ENCODE measurements around the gene RPS6KA2. TPM values are rescaled to one million over a fixed set of nuclear protein-coding genes. Genes with fewer than 3 reads are reported as not detected.

The RPS6KA2 gene
- total RNA-seq, 1 donor from 2014 or later = 2.4 TPM

DNA sequence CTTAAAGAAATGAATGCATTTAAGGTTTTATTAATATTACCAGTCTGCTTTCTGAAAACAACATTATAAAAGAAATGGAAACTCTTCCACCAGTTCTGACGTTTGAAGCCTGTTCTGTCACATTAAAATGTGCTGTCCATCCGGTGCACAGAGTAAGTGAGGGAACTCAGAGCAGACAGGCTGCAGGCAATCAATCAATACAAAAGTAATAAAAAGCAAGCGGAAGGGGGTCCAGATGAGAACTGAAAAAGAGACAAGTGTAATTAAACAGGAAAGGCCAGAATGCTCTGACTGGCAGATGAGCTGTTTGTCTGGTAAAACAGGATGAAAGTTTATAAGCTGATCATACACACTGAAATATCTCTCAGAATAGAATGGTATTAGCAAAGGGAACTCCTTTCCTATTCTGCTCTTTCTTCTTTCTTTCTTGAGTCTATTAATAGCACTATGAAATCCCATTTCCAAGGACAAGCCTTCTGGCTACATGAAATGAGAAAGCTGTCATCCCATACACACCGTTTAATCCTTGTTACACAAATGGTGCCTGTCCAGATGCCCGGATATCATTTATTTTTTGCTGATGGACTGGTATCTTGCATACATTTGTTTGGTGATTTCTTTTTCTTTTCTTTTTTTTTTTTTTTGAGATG, 134.8 kb downstream of the RPS6KA2 start:
- intact Hi-C loops (cut with micrococcal nuclease) = no loop called here

DNA sequence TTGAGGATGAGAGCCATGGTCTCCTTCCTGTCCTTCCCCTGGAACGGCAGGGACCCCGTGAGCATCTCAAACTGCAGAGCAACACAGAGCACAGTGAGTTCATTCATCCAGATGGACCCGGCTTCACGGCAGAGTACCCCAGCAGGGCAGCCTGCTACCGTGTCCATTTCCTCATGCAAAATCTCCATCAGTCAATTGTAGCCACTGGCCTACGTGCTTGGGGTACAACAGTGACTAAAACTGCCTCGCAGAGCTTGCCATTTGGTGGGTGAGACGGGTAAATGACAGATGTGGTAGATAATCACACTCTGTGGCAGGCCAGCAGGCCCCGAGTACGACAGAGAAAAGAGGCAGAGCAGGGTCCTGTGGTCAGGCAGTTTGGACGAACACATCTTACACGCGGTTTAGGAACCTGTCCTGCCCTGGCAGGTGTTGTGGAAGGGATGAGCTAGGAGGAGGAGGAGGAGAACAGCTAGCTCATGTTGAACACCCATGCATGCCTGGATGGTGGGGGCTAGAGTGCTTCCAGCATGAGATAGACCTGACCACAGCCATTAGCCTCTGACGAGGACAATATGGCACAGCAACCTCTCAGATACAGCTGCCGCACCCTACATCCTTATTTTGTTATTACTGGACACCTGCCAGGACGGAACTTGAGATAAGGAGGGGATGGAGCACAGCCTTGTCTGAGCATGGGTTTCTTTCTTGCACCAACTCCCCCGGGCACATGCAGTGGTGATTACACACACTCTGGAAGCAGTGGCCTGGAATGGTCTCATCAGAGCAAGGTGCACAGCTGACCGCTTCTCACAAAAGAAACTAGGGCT, 136.2 kb downstream of the RPS6KA2 start:
- intact Hi-C loops (cut with micrococcal nuclease) = no loop called here

DNA sequence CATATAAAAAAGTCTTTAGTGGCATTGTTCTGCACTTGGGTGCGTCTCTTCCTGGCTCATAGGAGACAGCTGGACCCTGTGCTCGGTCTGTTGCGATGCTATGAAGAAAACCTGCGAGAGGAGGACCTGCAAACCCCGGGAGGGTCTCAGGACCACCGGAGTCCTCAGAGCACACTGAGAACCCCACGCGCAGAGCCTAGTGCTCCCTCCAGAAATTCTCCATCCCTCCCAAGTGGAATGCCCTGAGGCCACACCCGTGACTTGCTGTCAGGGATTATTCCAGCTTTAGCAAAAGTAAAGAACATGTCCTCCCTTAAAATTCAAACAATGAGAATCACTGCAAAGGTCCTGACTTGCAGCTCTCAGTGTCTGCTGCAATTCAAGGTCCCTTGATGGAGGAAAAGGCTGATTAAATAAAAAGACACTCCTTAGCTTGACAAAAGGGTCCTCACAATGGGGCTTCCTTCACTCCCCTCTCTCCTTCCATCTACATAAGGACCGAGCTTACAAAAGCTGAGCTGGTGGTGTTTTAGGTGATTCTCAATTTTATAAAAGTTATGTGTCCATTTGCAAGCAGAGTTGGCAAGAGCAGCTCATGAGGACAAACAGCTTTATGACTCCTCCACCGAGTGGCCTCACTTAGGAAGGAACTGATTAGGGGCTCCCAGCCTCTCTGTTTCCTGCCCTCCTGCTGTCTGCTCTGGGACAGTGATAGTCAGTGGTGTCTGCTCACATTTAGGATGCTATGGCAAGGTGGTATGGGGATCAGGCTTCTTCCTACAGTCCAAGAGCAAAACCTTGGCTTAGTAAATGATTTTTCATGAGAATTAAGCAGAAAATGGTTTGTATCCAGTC, 137.5 kb downstream of the RPS6KA2 start:
- intact Hi-C loops (cut with micrococcal nuclease) = no loop called here

DNA sequence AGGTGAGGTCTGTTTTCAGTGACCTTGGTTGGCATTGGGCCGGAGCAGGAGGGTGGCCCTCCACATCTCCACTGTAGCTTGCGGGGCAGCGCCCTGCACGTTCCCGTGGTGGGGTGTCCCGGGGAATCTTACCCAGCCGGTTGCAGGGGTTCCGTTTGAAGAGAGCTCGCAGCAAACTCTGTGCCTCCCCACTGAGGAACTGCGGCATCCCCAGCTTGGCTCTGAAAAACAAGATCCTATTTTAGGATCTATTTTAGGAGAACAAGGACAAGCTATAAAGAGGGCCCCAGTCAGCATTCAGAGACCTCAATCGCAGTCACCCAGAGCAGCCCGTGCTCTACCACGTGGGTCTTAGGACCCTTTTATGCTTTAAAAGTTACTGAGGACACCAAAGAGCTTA, 138.3 kb downstream of the RPS6KA2 start:
- intact Hi-C loops (cut with micrococcal nuclease) = loop anchor here (1.0 kb wide), 4 partner anchors 53 to 155 kb away; partner anchors contain the start of gene RPS6KA2

DNA sequence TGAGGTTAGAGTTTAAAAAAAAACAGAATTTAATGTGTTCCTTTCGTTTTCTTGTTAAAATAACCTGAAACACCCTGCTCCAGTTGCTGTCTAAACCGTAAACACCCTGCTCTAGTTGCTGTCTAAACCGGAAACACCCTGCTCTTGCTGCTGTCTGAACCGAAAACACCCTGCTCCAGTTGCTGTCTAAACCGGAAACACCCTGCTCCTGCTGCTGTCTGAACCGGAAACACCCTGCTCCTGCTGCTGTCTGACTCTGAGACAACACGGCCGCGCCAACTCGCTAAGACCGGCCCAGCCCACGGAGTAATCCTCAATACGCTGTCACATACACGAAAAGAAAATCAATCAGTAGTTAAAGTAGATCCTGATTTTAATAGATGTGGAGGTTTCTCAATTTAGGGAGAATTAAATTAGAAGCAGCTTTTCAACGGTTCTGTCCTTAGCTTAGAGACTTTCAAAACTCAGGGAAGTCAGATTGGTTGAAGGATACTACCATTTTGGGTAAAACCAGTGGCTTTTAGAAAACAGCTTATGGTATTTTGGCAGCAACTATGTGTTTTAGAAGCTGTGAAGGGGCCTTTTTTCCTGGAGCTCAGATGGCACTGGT, 138.9 kb downstream of the RPS6KA2 start:
- intact Hi-C loops (cut with micrococcal nuclease) = loop anchor here (1.0 kb wide), 4 partner anchors 53 to 155 kb away; partner anchors contain the start of gene RPS6KA2

DNA sequence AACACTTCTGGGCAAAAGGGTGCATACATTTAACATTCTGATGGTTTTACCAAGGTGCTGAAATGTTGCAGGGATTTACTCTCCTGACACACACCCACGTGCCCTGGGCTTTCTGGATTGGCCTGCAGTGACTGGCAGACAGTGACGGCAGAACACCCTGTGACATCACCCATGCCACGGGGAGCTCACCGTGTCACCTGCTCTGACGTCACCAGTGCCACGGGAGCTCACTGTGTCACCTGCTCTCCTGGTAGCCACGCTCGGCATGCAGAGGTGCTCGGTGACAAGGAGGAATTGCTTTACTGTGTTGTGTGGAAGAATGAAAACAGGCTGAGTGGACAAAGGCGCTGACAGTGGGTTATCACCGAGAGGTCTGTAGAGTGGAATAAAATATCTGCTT, 139.9 kb downstream of the RPS6KA2 start:
- intact Hi-C loops (cut with micrococcal nuclease) = no loop called here

DNA sequence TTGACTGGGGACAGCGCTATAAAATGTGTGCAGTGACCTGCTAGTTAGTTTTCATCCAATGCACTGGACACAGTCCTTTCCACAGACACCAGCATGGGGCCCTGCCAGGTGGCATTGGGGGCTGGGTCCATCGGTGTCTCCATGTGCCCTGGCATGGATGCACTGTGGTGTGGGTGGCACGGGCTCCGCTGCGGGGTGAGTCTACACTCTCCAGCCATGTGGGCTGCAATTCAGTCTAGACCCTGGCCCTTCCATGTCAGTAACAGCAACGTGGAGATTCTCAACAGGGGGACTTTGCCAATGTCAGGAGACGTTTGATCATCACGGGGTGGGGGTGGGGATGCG, 140.5 kb downstream of the RPS6KA2 start:
- intact Hi-C loops (cut with micrococcal nuclease) = no loop called here

DNA sequence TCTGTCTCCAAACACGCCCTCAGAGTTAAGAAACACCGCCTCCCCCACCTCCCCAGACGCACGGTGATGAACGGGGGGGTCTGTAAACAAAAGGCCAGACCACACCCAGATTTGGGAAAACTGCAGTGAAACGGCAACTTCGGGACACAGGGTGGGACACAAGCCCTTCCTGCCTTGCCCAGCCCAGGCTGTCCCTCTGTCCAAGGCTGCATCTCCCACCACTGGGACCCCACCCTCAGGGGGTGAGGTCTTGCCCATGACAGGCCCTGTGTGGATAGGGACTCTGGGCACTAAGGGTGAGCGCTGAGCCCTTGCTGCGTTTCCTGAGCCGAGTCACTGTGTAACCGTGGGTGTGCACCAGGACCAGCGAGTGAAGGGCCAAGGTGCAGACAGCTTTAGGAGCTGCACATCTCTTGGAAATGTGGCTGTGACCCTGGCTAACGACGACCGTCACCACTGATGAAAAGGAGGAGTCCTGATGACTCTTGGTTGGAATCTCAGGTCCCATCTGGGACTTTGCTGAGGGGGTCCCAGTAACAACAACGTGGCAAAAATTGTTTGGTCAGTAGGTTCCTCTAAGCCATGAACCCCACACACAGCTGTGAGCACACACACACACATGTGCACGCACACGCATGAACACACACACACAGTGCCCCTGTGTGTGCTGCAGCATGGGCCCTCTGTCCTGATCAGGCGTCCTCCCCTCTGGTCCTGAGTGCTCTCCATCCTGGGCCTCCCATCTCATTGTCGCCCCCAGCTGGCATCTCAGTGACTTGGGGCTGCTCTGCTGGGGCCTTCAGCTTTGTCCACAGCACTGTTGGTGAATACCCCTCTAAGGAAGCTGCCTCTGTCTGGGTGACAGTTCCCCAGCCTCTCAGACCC, 141.2 kb downstream of the RPS6KA2 start:
- intact Hi-C loops (cut with micrococcal nuclease) = no loop called here

DNA sequence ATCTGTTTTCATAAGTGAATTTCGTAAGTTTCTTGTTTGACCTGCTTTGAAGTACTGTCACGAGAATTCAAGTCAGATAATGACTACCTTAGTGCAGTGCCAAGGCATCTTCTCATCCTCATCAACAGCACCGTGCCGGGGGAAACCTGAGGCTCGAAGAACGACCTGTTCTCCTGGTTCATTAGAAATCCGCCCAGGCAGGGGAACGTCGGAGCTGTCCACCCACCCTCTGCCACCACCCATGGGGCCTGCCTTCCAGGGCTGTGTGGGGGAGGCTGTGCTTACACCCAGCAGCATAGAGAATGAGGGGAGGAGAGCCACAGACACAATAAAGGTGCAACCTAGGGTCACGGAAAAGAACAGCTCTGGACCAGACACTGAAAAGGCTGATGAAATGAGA, 142.2 kb downstream of the RPS6KA2 start:
- intact Hi-C loops (cut with micrococcal nuclease) = no loop called here

DNA sequence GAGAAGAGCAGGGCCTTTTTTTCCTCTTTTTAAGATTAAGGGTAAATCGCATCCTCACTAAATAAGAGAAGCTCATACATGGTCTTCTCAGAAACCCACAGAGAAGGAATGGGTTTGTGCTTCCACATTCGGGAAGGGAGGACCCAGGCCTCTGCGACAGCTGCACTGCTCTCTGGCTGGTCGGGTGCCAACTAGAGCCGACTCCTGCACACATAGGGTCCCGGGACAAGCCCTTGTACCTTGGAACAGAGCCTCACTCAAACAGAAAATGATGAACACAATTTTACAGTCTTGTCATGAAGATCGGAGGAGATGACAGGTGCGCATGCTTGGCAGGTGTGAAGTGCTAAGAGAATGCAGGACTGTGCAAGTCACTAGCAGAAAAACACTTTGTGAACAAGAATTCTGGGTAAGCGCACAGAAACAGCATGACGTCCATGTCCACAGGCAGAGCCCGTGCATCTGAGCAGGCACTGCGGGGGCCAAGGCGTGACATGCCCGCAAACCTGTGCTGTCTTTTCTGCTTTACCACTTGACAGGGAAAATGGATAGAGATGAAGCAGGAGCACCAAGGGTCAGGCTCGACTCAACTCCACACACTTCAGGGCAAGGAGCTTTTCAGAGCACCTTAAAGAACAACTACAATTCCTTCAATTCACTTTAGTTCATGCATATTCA, 143.3 kb downstream of the RPS6KA2 start:
- intact Hi-C loops (cut with micrococcal nuclease) = no loop called here

DNA sequence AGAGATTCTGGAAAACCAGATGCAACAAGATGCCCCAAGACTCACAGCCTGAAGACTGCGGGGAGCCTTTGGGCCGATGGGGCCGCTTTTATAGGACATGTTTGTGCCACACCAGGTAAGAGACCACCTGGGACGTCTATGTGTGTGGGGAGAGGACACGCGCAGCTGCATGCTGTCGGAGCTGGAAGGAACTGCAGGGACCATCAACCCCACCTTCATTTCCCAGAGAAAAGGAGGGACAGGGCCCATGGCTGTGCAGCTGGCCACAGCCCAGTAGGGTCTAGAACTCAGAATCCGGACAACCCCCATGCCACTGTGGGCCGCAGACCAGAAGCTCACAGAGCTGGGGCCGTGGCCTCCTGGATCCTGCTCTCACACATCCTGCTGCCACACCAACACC, 144.0 kb downstream of the RPS6KA2 start:
- intact Hi-C loops (cut with micrococcal nuclease) = no loop called here

DNA sequence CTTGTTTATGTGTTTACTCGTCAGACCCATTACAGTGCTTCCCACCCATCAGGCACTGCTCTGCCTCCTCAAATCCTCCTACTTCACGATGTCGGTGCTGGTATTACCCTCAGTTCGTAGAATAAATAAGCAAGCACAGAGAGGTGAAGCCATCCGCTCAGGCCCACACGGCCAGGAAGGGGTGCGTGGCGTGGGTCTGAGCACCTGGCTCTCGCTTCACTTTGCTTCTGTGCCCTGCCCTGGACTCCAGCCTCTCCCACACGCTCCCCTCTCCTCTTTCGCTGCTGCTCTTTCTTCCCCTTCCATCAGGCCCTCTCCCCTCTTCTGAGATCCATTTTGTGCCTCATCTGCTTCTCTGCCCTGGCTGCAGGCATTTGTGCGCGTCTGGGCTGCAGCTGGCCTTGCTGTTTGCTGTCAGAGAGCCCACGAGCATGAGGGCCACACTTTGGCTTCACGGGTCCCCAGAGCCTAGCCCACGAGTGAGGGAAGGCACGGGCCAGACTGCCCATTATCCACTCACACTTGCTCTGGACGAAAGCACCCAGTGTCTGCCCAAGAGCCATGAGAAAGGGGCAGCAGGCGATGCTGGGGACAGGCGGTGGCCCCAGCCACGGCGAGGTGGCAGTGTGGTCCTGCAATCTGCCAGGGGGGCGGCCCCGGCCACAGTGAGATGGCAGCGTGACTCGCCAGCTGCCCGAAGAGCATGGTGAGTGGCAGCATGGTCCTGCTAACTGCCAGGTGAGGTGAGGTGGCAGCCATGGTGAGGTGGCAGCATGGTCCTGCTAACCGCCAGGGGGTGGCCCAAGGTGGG, 148.1 kb downstream of the RPS6KA2 start:
- intact Hi-C loops (cut with micrococcal nuclease) = no loop called here

DNA sequence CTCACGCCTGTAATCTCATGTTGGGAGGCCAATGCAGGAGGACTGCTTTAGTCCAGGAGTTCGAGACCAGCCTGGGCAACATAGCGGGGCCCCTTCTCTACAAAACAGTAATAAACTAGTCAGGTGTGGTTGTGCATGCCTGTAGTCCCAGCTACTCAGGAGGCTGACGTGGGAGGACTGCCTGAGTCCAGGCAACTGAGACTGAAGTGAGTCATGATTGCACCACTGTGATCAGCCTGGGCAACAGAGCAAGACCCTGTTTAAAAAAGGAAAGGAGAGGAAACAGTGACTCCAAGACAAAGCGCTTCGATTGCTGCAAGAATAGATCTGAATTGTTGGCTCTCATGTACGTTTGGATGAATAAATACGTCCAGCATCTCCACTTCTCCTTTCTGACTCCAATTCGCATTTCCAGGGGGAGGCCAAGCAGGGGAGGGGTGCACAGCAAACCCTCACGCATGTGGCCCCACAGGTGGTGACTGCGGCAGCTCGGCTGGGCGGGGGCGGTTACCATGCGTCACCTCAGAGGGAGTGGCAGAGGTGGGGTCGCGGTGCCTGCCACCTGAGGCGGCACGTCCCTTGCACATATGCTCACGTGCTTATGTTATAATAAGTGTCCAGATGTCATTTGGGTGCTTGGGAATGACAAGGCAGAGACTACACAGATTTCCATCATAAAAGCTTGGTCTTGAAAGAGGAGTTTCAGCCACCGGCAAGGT, 149.2 kb downstream of the RPS6KA2 start:
- intact Hi-C loops (cut with micrococcal nuclease) = no loop called here

DNA sequence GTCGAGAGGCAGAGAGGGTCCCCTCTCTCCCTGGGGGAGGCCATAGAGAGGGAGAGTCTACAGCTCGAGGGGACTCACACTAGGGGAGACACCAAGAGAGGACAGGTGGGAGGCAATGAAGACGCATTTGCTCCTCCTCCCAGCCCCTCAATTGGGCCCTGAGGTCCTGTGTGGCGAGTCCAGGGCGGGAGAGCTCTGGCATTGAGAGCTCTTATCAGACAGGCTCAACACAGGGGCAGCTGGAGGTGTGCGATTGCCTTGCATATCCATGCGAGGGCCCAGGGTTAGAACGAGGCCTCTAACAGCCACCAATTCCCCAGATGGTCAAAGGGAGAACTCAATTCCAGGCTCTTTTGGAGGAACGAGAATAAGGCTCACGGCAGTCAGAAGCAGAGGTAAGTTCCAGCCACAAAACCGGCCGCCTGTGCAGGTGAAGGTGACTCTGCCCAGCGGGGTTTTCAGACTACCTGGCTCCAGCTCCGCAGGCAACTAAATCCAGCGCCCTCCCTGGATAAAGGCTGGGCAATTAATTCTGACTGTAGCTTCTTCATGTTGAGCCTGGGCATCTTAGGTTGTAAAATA, 150.3 kb downstream of the RPS6KA2 start:
- intact Hi-C loops (cut with micrococcal nuclease) = no loop called here

DNA sequence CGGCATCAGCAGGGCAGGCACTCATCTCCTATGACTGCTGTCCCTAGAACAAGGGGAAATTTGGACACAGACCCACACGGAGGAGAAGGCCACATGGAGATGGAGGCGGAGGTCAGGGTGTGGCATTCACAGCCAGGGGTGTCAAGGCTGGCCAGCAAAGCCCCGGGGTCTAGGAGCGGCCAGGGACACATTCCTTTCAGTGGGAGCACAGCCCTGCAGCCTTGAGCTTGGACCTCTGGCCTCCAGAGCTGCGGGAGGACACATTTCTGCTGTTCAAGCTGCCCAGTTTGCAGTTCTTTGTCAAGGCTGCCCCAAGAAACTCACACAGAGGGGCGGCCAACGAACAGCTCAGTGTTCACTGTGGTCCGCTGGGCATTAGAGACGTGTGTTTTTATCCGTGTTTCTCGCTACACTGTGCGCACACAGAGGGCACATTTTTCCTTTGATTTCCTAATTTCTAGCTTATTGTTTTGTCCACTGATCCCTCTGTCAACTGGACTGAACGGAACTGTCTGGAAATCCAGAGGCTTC, 150.9 kb downstream of the RPS6KA2 start:
- intact Hi-C loops (cut with micrococcal nuclease) = no loop called here

DNA sequence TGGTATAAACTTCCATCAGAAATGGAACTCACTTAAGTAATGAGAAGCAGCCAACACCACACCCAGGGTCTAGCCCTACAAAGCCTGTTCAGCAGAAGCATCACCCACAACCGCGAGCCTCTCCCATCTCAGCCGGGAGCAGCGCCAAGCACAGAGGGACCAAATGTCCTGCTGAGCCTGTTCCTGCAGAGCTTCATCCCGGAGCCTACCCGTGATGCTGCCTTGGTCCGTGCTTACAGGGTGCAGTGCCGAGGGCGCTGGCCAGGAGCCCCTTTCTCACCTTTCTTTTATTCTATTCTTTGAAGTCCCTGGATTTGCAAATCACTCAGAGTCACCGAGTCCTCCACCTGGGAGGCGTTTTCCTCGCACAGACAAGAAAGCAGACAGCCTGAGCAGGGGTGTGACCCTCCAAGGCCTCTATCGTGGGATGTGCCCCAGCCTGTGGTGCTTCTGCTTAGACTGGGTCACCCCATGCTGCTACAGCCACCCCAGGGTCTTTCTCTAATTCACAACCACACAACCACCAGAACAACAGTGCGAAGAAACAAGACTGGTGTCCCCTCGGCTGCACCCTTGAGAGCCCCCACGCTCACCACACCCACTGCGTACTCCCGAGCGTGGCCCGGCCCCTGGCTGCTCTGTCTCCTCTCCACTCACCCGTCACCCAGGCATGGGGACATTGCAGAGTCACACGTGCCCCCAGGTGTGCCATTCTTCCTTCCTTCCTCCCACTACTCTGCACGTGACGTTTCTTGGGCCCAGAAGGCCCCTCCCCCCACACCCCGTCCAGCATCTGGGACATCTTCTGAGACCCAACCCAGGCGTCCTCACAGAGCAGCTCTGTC, 152.1 kb downstream of the RPS6KA2 start:
- intact Hi-C loops (cut with micrococcal nuclease) = no loop called here

All from T-helper 2 cell treated with Interferon-gamma antibody and Interleukin-4, amounts not matched to agents 100 ng/mL and 5 ng/mL, for 36 hours (primary cell).